GM23338 (cell line): ENCODE results near the gene ZNF681.

ENCODE experiments used
- CREB1 ChIP-seq: fragments of 250-450 bp; sonication (Bioruptor Pico); IDR thresholded peaks from 2 replicates; pipeline ENCODE4 v1.5.0; 2020; ENCODE audit warnings: low read depth, mild to moderate bottlenecking, moderate library complexity
- CTCF ChIP-seq, 2 experiments: fragments of 200-600 bp in 1 of 2; sonication (generic) in 1 of 2; conservative IDR thresholded peaks; 2 replicates each; pipeline versions ENCODE4 v1.5.1 to v1.6.1; 2016 to 2017; ENCODE audit warnings: antibody characterized with exemption in 2 of 2, low read depth in 2 of 2, mild to moderate bottlenecking in 2 of 2, moderate library complexity in 1 of 2
- ETS1 ChIP-seq: IDR thresholded peaks from 2 replicates; pipeline ENCODE4 v1.6.1; 2016; ENCODE audit warnings: antibody characterized with exemption
- EZH2 ChIP-seq: fragments of 200-600 bp; sonication (generic); IDR thresholded peaks from one replicate; pipeline ENCODE4 v1.8.0; 2017; ENCODE audit warnings: antibody characterized with exemption, mild to moderate bottlenecking, low read depth; ENCODE audit not compliant: unreplicated experiment
- EZH2phosphoT487 ChIP-seq: fragments of 200-600 bp; sonication (generic); IDR thresholded peaks from one replicate; pipeline ENCODE4 v1.8.1; 2018; ENCODE audit warnings: antibody characterized with exemption; ENCODE audit not compliant: unreplicated experiment
- JUNB ChIP-seq: IDR thresholded peaks from one replicate; pipeline ENCODE4 v1.6.1; 2016; ENCODE audit warnings: antibody characterized with exemption; ENCODE audit not compliant: unreplicated experiment
- POLR2AphosphoS5 ChIP-seq: IDR thresholded peaks from 2 replicates; pipeline ENCODE4 v1.6.1; 2016; ENCODE audit warnings: antibody characterized with exemption, low read depth
- REST ChIP-seq: IDR thresholded peaks from one replicate; pipeline ENCODE4 v1.6.1; 2018; ENCODE audit warnings: antibody characterized with exemption; ENCODE audit not compliant: unreplicated experiment
- STAT1 ChIP-seq: IDR thresholded peaks from one replicate; pipeline ENCODE4 v1.6.1; 2016; ENCODE audit warnings: antibody characterized with exemption; ENCODE audit not compliant: unreplicated experiment
- ZNF114 ChIP-seq: fragments of 250-450 bp; sonication (Bioruptor Pico); IDR thresholded peaks from 2 replicates; pipeline ENCODE4 v1.5.0; 2020; ENCODE audit warnings: mild to moderate bottlenecking, moderate library complexity
- ZNF331 ChIP-seq: fragments of 250-450 bp; sonication (Bioruptor Pico); IDR thresholded peaks from 2 replicates; pipeline ENCODE4 v1.5.0; 2020; ENCODE audit warnings: low read depth, mild to moderate bottlenecking, moderate library complexity

GRCh38 chr19:23709347-23709746 is 49.3 kb downstream of the ZNF681 start:
- TF ChIP-seq CTCF (conservative IDR thresholded peaks at IDR 0.05; ENCODE audit: low read depth in 2 of 2) (no peak), EZH2 (no peak), POLR2AphosphoS5 (no peak), CREB1 (no peak), EZH2phosphoT487 (no peak), REST (no peak), ETS1 (no peak), ZNF114 (no peak), ZNF331 (CRISPR knock-in tag) (no peak), STAT1 (no peak), JUNB (no peak)
